ENCODE results near the gene KSR1.

Gene KSR1

DNA sequence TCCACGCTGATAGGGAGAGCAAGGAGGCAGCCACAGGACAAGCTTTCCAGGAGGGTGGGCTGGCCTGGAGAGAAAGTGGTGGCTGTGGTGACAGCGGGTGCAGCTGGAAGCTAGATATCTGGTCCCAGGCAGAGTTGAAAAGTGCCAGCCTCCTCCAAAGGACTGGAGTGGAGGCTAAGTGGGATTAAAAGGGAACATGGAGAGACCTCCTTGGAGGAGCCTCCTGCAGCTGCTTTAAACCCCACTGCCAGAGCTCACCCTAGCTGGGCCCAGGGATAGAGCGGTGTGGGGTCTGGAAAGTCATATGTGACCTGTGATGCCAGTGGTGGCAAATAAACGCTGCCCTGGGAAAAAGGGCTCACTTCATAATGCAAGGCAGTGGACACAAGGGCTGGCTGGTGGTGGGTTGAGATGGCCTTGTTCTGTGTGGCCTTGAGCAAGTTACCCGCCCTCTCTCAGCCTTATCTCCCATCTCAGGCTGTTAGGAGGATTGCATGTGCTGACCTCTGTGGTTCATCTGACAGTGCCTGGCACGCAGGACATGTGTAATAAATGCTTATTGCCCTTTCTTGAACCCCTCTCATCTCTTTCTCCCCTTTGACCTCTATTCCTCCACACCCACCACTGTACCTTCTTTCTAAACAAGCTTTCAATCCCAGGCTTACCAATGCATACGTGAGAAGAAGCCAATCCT lies 113.8 kb downstream of the KSR1 start:
- no peak overlapping the region for H3K27ac ChIP-seq
- no peak for TF ChIP-seq ZFX (IDR thresholded peaks at IDR 0.05; ENCODE audit: borderline replicate concordance)
- TF ChIP-seq, protein P1, sequence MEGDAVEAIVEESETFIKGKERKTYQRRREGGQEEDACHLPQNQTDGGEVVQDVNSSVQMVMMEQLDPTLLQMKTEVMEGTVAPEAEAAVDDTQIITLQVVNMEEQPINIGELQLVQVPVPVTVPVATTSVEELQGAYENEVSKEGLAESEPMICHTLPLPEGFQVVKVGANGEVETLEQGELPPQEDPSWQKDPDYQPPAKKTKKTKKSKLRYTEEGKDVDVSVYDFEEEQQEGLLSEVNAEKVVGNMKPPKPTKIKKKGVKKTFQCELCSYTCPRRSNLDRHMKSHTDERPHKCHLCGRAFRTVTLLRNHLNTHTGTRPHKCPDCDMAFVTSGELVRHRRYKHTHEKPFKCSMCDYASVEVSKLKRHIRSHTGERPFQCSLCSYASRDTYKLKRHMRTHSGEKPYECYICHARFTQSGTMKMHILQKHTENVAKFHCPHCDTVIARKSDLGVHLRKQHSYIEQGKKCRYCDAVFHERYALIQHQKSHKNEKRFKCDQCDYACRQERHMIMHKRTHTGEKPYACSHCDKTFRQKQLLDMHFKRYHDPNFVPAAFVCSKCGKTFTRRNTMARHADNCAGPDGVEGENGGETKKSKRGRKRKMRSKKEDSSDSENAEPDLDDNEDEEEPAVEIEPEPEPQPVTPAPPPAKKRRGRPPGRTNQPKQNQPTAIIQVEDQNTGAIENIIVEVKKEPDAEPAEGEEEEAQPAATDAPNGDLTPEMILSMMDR (IDR thresholded peaks at IDR 0.05) = no peak

DNA sequence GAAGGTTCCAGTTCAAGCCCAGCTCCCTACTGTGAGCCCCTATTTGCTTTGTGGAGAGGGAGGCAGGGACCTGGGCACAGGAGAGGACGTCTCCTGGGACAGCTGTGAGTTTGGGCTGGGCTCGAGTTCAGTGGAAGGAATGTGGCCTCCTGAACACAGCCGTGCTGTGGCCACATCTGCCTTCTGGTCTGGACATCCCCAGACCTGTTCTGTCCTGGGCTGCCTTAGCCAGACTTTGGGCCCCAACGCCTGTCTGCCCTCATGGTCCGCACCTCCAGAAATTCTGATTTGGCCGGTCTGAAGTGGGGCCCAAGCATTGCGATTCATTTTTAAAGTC lies 114.3 kb downstream of the KSR1 start:
- TF ChIP-seq ZFX (IDR thresholded peaks at IDR 0.05; ENCODE audit: borderline replicate concordance) = no peak
- TF ChIP-seq, protein P1 (IDR thresholded peaks at IDR 0.05) = no peak
- H3K27ac ChIP-seq = no peak overlapping the region

- no peak for TF ChIP-seq ZFX (IDR thresholded peaks at IDR 0.05; ENCODE audit: borderline replicate concordance)
- TF ChIP-seq, protein P1 (IDR thresholded peaks at IDR 0.05) = no peak
- H3K27ac ChIP-seq = no peak overlapping the region
These were observed 115.5 kb downstream of the KSR1 start for GRCh38 chr17:27571563-27572352.

GRCh38 chr17:27572665-27573064 lies 116.4 kb downstream of the KSR1 start:
- TF ChIP-seq ZFX (IDR thresholded peaks at IDR 0.05; ENCODE audit: borderline replicate concordance) = no peak
- no peak overlapping the region for H3K27ac ChIP-seq

GRCh38 chr17:27573548-27573947 lies 117.3 kb downstream of the KSR1 start:
- TF ChIP-seq ZFX (IDR thresholded peaks at IDR 0.05; ENCODE audit: borderline replicate concordance) = no peak
- TF ChIP-seq, protein P1 (IDR thresholded peaks at IDR 0.05) = no peak
- no peak overlapping the region for H3K27ac ChIP-seq

- no peak overlapping the region for H3K27ac ChIP-seq
These were observed 117.8 kb downstream of the KSR1 start for GRCh38 chr17:27573971-27574525.

GRCh38 chr17:27575096-27575911 lies 119.1 kb downstream of the KSR1 start:
- no peak overlapping the region for H3K27ac ChIP-seq

More at GRCh38 chr17:27573971-27574525, 117.8 kb downstream of the KSR1 start:
- TF ChIP-seq, protein P1 (IDR thresholded peaks at IDR 0.05) = no peak

More at GRCh38 chr17:27575096-27575911, 119.1 kb downstream of the KSR1 start:
- TF ChIP-seq ZFX (IDR thresholded peaks at IDR 0.05; ENCODE audit: borderline replicate concordance) = no peak
- TF ChIP-seq, protein P1 (IDR thresholded peaks at IDR 0.05) = no peak

All from 22Rv1 (cell line).